ENCODE results near the gene BLMH.

DNA sequence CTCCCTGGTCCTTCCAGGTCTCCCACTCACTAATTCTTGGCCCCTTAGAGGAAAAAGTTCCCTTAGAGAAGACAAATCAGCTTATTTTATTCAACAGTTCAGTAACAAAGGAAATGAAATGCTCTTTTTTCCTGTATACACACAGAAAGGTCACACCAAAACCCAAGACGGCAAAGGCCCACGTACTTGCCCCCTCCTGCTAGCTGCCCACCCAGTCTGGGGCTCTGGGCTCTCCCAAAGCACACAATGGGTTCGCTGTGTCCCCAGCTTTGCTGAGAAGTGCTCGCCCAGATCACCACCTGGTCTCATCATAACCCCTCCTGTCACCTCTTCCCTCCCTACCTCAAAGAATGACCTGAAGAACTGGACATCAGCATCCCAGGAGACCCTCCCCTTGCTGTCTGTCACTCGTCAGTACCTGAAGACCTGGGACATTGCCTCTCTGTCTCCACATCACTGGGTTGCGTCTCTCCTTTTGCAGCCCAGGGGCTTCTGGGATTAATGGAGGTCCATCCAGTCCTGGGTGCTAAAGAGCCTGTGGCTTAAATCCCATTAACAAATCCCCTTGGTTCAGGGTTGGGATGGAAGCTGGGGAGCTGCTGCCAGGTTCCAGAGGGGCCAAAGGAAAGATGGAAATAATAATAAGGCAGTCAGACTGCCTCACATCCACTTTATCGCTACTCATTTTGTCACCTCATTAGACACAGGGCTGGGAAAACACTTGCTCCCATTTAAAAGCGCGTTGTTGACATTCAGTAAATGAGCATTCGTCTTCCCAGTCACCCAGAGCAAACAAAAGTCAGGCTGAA lies 59.5 kb downstream of the BLMH start:
- TF ChIP-seq, protein P1, sequence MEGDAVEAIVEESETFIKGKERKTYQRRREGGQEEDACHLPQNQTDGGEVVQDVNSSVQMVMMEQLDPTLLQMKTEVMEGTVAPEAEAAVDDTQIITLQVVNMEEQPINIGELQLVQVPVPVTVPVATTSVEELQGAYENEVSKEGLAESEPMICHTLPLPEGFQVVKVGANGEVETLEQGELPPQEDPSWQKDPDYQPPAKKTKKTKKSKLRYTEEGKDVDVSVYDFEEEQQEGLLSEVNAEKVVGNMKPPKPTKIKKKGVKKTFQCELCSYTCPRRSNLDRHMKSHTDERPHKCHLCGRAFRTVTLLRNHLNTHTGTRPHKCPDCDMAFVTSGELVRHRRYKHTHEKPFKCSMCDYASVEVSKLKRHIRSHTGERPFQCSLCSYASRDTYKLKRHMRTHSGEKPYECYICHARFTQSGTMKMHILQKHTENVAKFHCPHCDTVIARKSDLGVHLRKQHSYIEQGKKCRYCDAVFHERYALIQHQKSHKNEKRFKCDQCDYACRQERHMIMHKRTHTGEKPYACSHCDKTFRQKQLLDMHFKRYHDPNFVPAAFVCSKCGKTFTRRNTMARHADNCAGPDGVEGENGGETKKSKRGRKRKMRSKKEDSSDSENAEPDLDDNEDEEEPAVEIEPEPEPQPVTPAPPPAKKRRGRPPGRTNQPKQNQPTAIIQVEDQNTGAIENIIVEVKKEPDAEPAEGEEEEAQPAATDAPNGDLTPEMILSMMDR (IDR thresholded peaks at IDR 0.05) = no peak
- no peak for TF ChIP-seq POLR2A (IDR thresholded peaks at IDR 0.05)
